Liver (tissue), 9 donors: Measurements from ENCODE around the gene KIAA1755. TPM values are rescaled to one million over a fixed set of nuclear protein-coding genes. Genes with fewer than 3 reads are reported as not detected.

Experiments used
- DNase-seq: peaks from one replicate; pipeline ENCODE4 v3.0.0-alpha.2; 2017; ENCODE audit warnings: low spot score
- H3K27ac ChIP-seq, 2 donors: one replicate each; pipeline ENCODE4 v1.7.0; 2013; ENCODE audit warnings: inconsistent platforms in 2 of 2, low read length in 2 of 2, control low read depth in 1 of 2, low read depth in 1 of 2, mild to moderate bottlenecking in 1 of 2
- H3K27me3 ChIP-seq, 4 donors: one replicate each; pipeline versions ENCODE4 v1.6.1 to v1.7.0; 2013; ENCODE audit warnings: low read length in 3 of 4, inconsistent platforms in 1 of 4, mild to moderate bottlenecking in 1 of 4, moderate library complexity in 1 of 4; ENCODE audit not compliant: control insufficient read depth in 4 of 4, insufficient read depth in 4 of 4
- H3K36me3 ChIP-seq, 4 donors: one replicate each; pipeline versions ENCODE4 v1.6.1 to v1.7.0; 2013; ENCODE audit warnings: low read length in 3 of 4, mild to moderate bottlenecking in 3 of 4, low read depth in 1 of 4, moderate library complexity in 1 of 4; ENCODE audit not compliant: control insufficient read depth in 4 of 4, insufficient read depth in 3 of 4
- H3K4me1 ChIP-seq, 4 donors: one replicate each; pipeline versions ENCODE4 v1.6.1 to v1.7.0; 2013; ENCODE audit warnings: low read length in 3 of 4, mild to moderate bottlenecking in 3 of 4, moderate library complexity in 1 of 4; ENCODE audit not compliant: control insufficient read depth in 4 of 4, insufficient read depth in 4 of 4
- H3K4me3 ChIP-seq, 3 donors: one replicate each; pipeline versions ENCODE4 v1.6.1 to v1.7.0; 2013; ENCODE audit warnings: low read length in 3 of 3, control low read depth in 1 of 3, low read depth in 1 of 3, mild to moderate bottlenecking in 1 of 3
- H3K9ac ChIP-seq, 2 donors: one replicate each; pipeline ENCODE4 v1.7.0; 2013; ENCODE audit warnings: low read length in 2 of 2, mild to moderate bottlenecking in 2 of 2, moderate library complexity in 2 of 2, control low read depth in 1 of 2, low read depth in 1 of 2
- H3K9me3 ChIP-seq, 4 donors: one replicate each; pipeline versions ENCODE4 v1.6.1 to v1.7.0; 2013; ENCODE audit warnings: low read length in 3 of 4; ENCODE audit not compliant: control insufficient read depth in 4 of 4
- ATF3 ChIP-seq: IDR thresholded peaks from 2 replicates; pipeline ENCODE4 v1.6.1; 2016; ENCODE audit warnings: antibody characterized with exemption
- CTCF ChIP-seq: fragments of 150-350 bp; IDR thresholded peaks from 2 replicates; pipeline ENCODE4 v1.5.1; 2017; ENCODE audit warnings: improper control_type of control experiment, low read depth, low read length; ENCODE audit not compliant: missing input control
- GABPA ChIP-seq, 2 donors: IDR thresholded peaks in 1 of 2; conservative IDR thresholded peaks in 1 of 2; 2 replicates each; pipeline ENCODE4 v1.6.1; 2016; ENCODE audit warnings: antibody characterized with exemption in 2 of 2, mild to moderate bottlenecking in 1 of 2, moderate library complexity in 1 of 2
- HNF4A ChIP-seq, 2 donors: conservative IDR thresholded peaks; 2 replicates each; pipeline ENCODE4 v1.6.1; 2016; ENCODE audit warnings: antibody characterized with exemption in 2 of 2, mild to moderate bottlenecking in 2 of 2
- JUND ChIP-seq, 2 donors: IDR thresholded peaks; 2 replicates each; pipeline ENCODE4 v1.6.1; 2016; ENCODE audit warnings: antibody characterized with exemption in 2 of 2
- MAX ChIP-seq: IDR thresholded peaks from 2 replicates; pipeline ENCODE4 v1.6.1; 2016; ENCODE audit warnings: antibody characterized with exemption
- NR2F2 ChIP-seq: IDR thresholded peaks from 2 replicates; pipeline ENCODE4 v1.6.1; 2016; ENCODE audit warnings: antibody characterized with exemption
- RAD21 ChIP-seq, 2 donors: IDR thresholded peaks; 2 replicates each; pipeline ENCODE4 v1.6.1; 2016; ENCODE audit warnings: antibody characterized with exemption in 2 of 2, mild to moderate bottlenecking in 2 of 2
- REST ChIP-seq: IDR thresholded peaks from 2 replicates; pipeline ENCODE4 v1.6.1; 2016; ENCODE audit warnings: antibody characterized with exemption, mild to moderate bottlenecking
- RXRA ChIP-seq, 2 donors: IDR thresholded peaks; 2 replicates each; pipeline ENCODE4 v1.6.1; 2017 to 2018; ENCODE audit warnings: antibody characterized with exemption in 2 of 2, mild to moderate bottlenecking in 1 of 2
- SP1 ChIP-seq: IDR thresholded peaks from 2 replicates; pipeline ENCODE4 v1.6.1; 2018; ENCODE audit warnings: antibody characterized with exemption, mild to moderate bottlenecking
- YY1 ChIP-seq: IDR thresholded peaks from 2 replicates; pipeline ENCODE4 v1.6.1; 2016; ENCODE audit warnings: antibody characterized with exemption, mild to moderate bottlenecking
- WGBS: extraction: QIAGEN DNeasy Blood & Tissue Kit; methylation state at CpG from one replicate; pipeline ENCODE4 v1.1.7; 2013; 5-methylcytosine and 5-hydroxymethylcytosine counted together
- polyA plus RNA-seq, 2 donors: library from polyadenylated mRNA; stranded (reverse) in 1 of 2; unstranded in 1 of 2; fragments of 200-250 nt in 1 of 2; fragments of >200 nt in 1 of 2; fragmentation: Nextera tagmentation in 1 of 2; extraction: Ambion mirVana in 1 of 2; gene quantifications; one replicate each; pipeline versions ENCODE4 v1.2.1 to v1.2.3, GENCODE V29; 2013 to 2015
- total RNA-seq, 2 donors: library from RNA; depleted of rRNA; stranded (reverse); fragments of >200 nt; gene quantifications; one replicate each; pipeline ENCODE4 v1.2.3, GENCODE V29; 2014
- donor health status: healthy.
- donor health status: healthy.
- donor health status: healthy.
- donor health status: healthy.
- donor health status: healthy.

Gene KIAA1755
- total and polyA plus RNA-seq, 4 donors = 0.09 to 1.4 (median 0.81) TPM

GRCh38 chr20:38228436-38228835, 32.1 kb downstream of the KIAA1755 start:
- Histone ChIP-seq H3K9ac (no peak overlapping the region), H3K4me3 (no peak overlapping the region), H3K36me3 (no peaks in the 10 kb centered on the region), H3K4me1 (no peaks in the 10 kb centered on the region), H3K27me3 (no peaks in the 10 kb centered on the region), H3K27ac (no peak overlapping the region), H3K9me3 (no peaks in the 10 kb centered on the region)
- 54% methylated on average over 2 of the region's 2 CpGs for WGBS
- no peak for DNase-seq
- TF ChIP-seq MAX = no peak
- no peak for TF ChIP-seq SP1
- TF ChIP-seq ATF3 = no peak
- no peak for TF ChIP-seq JUND (IDR thresholded peaks at IDR 0.05)
- TF ChIP-seq RXRA (IDR thresholded peaks at IDR 0.05) = no peak
- TF ChIP-seq REST = no peak
- no peak for TF ChIP-seq RAD21 (IDR thresholded peaks at IDR 0.05)

- Histone ChIP-seq H3K4me1 (no peaks in the 10 kb centered on the region), H3K9ac (no peak overlapping the region), H3K4me3 (no peak overlapping the region), H3K9me3 (no peaks in the 10 kb centered on the region), H3K27me3 (no peaks in the 10 kb centered on the region), H3K27ac (no peak overlapping the region), H3K36me3 (no peaks in the 10 kb centered on the region)
- no peak for DNase-seq
- WGBS = 89% methylated on average over 11 of the region's 11 CpGs
- no peak for TF ChIP-seq MAX
- TF ChIP-seq CTCF = no peak
- TF ChIP-seq NR2F2 = no peak
- no peak for TF ChIP-seq YY1
- TF ChIP-seq HNF4A (conservative IDR thresholded peaks at IDR 0.05) = no peak
- TF ChIP-seq ATF3 = no peak
- no peak for TF ChIP-seq GABPA (IDR thresholded peaks at IDR 0.05 in 1 of 2, conservative IDR thresholded peaks at IDR 0.05 in 1 of 2)
- no peak for TF ChIP-seq SP1
Observed at GRCh38 chr20:38227420-38228360, 32.8 kb downstream of the KIAA1755 start.
